ENCODE data around the gene COL4A1. TPM values are rescaled to one million over a fixed set of nuclear protein-coding genes. Genes with fewer than 3 reads are reported as not detected.
A peak's percentile ranks its signal among the peaks of the same experiment; 100 is the strongest.

Gene COL4A1
- total and polyA plus RNA-seq, 2 donors from 2014 or later = 53.0 to 218 TPM

DNA sequence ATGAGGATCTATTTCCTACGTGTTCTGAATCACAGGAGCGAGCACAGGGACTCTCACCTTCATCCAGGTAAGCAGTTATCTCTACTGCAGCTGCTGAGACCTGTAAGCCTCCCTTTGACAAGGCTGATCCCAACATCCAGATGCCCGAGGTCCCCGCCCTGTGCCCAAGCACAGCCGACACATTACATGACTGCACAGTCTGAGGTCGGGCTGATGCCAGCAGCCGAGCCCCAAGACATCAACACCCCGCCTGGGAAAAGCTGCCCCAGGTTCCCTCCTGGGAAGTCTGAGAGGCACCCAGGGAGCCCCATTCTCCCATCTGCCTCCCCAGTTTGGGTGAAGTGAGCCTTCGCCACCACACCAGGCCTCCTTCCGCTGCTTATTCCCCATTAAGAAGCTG lies 95.9 kb downstream of the COL4A1 start:
- no peak overlapping the region for H3K4me3 ChIP-seq (ENCODE audit: low read length in 3 of 3)
- TF ChIP-seq, protein P1, sequence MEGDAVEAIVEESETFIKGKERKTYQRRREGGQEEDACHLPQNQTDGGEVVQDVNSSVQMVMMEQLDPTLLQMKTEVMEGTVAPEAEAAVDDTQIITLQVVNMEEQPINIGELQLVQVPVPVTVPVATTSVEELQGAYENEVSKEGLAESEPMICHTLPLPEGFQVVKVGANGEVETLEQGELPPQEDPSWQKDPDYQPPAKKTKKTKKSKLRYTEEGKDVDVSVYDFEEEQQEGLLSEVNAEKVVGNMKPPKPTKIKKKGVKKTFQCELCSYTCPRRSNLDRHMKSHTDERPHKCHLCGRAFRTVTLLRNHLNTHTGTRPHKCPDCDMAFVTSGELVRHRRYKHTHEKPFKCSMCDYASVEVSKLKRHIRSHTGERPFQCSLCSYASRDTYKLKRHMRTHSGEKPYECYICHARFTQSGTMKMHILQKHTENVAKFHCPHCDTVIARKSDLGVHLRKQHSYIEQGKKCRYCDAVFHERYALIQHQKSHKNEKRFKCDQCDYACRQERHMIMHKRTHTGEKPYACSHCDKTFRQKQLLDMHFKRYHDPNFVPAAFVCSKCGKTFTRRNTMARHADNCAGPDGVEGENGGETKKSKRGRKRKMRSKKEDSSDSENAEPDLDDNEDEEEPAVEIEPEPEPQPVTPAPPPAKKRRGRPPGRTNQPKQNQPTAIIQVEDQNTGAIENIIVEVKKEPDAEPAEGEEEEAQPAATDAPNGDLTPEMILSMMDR (IDR thresholded peaks at IDR 0.05; ENCODE audit: borderline replicate concordance, extremely low read depth, insufficient read depth) = no peak
- DNase-seq = peak in 1 of 5 donors; percentile 62
- H3K4me1 ChIP-seq (ENCODE audit: control insufficient read depth in 2 of 3, insufficient read depth in 2 of 3, low read depth in 1 of 3, low read length in 3 of 3) = peaks cover 0 to 10% (median 7%) of the 10 kb centered on the region in 3 donors
- H3K27me3 ChIP-seq (ENCODE audit: control insufficient read depth, insufficient read depth, low read length) = no peaks in the 10 kb centered on the region
- no peak for FAIRE-seq
- no peak overlapping the region for H3K27ac ChIP-seq (ENCODE audit: low read depth in 2 of 2, low read length in 2 of 2)
- no peak overlapping the region for H3K9ac ChIP-seq (ENCODE audit: low read length in 3 of 3)
- H3K9me3 ChIP-seq (ENCODE audit: control insufficient read depth in 2 of 3, insufficient read depth in 1 of 3, low read length in 3 of 3) = no peaks in the 10 kb centered on the region
- intact Hi-C loops (cut with DNase I) = no loop called here
- peaks cover 6 to 55% (median 25%) of the 10 kb centered on the region in 3 donors for H3K36me3 ChIP-seq (ENCODE audit: control insufficient read depth in 2 of 3, insufficient read depth in 3 of 3, low read length in 3 of 3)

DNA sequence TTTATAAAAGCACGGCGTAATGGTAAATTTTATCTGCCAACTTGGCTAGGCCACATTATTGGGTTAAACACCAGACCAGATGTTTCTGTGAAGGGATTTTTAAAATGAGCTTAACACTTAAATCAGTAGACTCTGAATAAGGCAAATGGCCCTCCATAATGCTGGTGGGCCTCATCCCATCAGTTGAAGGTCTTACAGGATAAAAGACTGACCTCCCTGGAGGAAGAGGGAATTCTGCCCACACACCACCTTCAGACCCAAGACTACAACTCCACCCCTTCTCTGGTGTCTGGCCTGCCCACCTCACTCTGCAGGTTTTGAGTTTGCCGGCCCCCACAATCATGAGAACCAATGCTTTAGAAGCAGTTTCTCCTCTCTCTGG lies 96.4 kb downstream of the COL4A1 start:
- no peak overlapping the region for H3K27ac ChIP-seq (ENCODE audit: low read depth in 2 of 2, low read length in 2 of 2)
- intact Hi-C loops (cut with DNase I) = no loop called here
- DNase-seq = no peak
- TF ChIP-seq, protein P1 (IDR thresholded peaks at IDR 0.05; ENCODE audit: borderline replicate concordance, extremely low read depth, insufficient read depth) = no peak
- peaks cover 0 to 5% (median 3%) of the 10 kb centered on the region in 3 donors for H3K4me1 ChIP-seq (ENCODE audit: control insufficient read depth in 2 of 3, insufficient read depth in 2 of 3, low read depth in 1 of 3, low read length in 3 of 3)
- no peak overlapping the region for H3K9ac ChIP-seq (ENCODE audit: low read length in 3 of 3)
- H3K4me3 ChIP-seq (ENCODE audit: low read length in 3 of 3) = no peak overlapping the region
- no peaks in the 10 kb centered on the region for H3K9me3 ChIP-seq (ENCODE audit: control insufficient read depth in 2 of 3, insufficient read depth in 1 of 3, low read length in 3 of 3)
- no peaks in the 10 kb centered on the region for H3K27me3 ChIP-seq (ENCODE audit: control insufficient read depth, insufficient read depth, low read length)
- no peak for FAIRE-seq
- H3K36me3 ChIP-seq (ENCODE audit: control insufficient read depth in 2 of 3, insufficient read depth in 3 of 3, low read length in 3 of 3) = peaks cover 6 to 57% (median 28%) of the 10 kb centered on the region in 3 donors

DNA sequence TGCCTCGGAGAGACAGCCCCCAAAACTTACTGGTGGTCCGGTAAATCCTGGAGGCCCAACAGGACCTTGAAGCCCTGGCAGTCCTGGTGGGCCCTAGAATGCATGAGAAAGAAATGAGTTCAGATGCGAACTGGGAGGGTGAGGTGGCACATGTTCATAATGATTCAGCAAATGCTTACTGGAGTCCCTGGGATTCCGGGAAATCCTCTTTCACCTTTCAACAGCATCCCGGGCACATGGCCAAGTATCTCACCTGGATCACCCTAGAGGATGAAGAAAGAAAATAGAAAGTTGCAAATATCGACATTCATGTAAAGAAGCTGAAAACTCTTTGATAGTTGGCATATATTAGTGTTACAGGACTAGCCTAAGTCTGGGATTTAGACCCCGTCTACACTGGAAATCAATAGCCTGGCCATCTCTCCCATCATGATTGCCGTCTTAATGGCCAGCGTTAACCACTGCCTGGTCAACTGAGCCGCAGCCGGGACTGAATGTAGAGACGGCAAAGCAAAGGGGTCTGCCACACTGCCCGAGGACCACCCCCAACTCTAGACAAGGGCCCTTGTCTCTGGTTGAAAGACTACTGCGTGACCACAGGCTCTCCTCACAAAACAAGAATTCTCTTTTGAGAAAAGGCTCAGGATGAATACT lies 96.9 kb downstream of the COL4A1 start:
- peak in 1 of 5 donors; percentile 32 for DNase-seq
- Histone ChIP-seq H3K9me3 (ENCODE audit: control insufficient read depth in 2 of 3, insufficient read depth in 1 of 3, low read length in 3 of 3) (no peaks in the 10 kb centered on the region), H3K4me1 (ENCODE audit: control insufficient read depth in 2 of 3, insufficient read depth in 2 of 3, low read depth in 1 of 3, low read length in 3 of 3) (peaks cover 0 to under 1% (median 0%) of the 10 kb centered on the region in 3 donors), H3K27ac (ENCODE audit: low read depth in 2 of 2, low read length in 2 of 2) (no peak overlapping the region), H3K9ac (ENCODE audit: low read length in 3 of 3) (no peak overlapping the region), H3K36me3 (ENCODE audit: control insufficient read depth in 2 of 3, insufficient read depth in 3 of 3, low read length in 3 of 3) (peaks cover 6 to 61% (median 31%) of the 10 kb centered on the region in 3 donors), H3K4me3 (ENCODE audit: low read length in 3 of 3) (no peak overlapping the region), H3K27me3 (ENCODE audit: control insufficient read depth, insufficient read depth, low read length) (no peaks in the 10 kb centered on the region)
- TF ChIP-seq, protein P1 (IDR thresholded peaks at IDR 0.05; ENCODE audit: borderline replicate concordance, extremely low read depth, insufficient read depth) = no peak
- FAIRE-seq = no peak
- intact Hi-C loops (cut with DNase I) = no loop called here
